NCI-H748 treated with DMSO at 0.1 percent for 48 hours (cell line): ENCODE results near the gene IGFL4.

Experiments used
- DNase-seq: peaks from one replicate; lab custom pipeline; 2025; lab: John Stamatoyannopoulos, UW

The IGFL4 gene

GRCh38 chr19:46020819-46021125 lies 20.0 kb downstream of the IGFL4 start:
- DNase-seq: no peak

GRCh38 chr19:46019270-46019669 lies 21.5 kb downstream of the IGFL4 start:
- no peak for DNase-seq

- no peak for DNase-seq
These were observed 22.0 kb downstream of the IGFL4 start for GRCh38 chr19:46018729-46019251.

- DNase-seq: no peak
These were observed 22.7 kb downstream of the IGFL4 start for GRCh38 chr19:46017874-46018675.

GRCh38 chr19:46017095-46017429 lies 23.7 kb downstream of the IGFL4 start:
- DNase-seq: no peak

- peak; percentile 84 for DNase-seq
These were observed 24.2 kb downstream of the IGFL4 start for GRCh38 chr19:46016426-46017094.

- peak; percentile 33 for DNase-seq
These were observed 24.9 kb downstream of the IGFL4 start for GRCh38 chr19:46015687-46016425.

- peak; percentile 92 for DNase-seq
These were observed 25.7 kb downstream of the IGFL4 start for GRCh38 chr19:46014941-46015686.

- DNase-seq: peak; percentile 37
These were observed 26.3 kb downstream of the IGFL4 start for GRCh38 chr19:46014534-46014933.

GRCh38 chr19:46009530-46010510 lies 31.0 kb downstream of the IGFL4 start:
- peak; percentile 63 for DNase-seq

- no peak for DNase-seq
These were observed 34.4 kb downstream of the IGFL4 start for GRCh38 chr19:46006411-46006810.

- DNase-seq: no peak
These were observed 38.0 kb downstream of the IGFL4 start for GRCh38 chr19:46002678-46003275.

GRCh38 chr19:46000491-46001246 lies 40.1 kb downstream of the IGFL4 start:
- DNase-seq: peak; percentile 68

- DNase-seq: peak; percentile 15
These were observed 41.1 kb downstream of the IGFL4 start for GRCh38 chr19:45999653-46000121.

- DNase-seq: no peak
These were observed 42.0 kb downstream of the IGFL4 start for GRCh38 chr19:45998834-45999233.

GRCh38 chr19:45996933-45997332 lies 43.9 kb downstream of the IGFL4 start:
- no peak for DNase-seq

GRCh38 chr19:45995715-45996385 lies 45.0 kb downstream of the IGFL4 start:
- DNase-seq: peak; percentile 59

GRCh38 chr19:45994998-45995714 lies 45.6 kb downstream of the IGFL4 start, which contains the start of gene CCDC61:
Gene CCDC61, plus strand, starts transcription at chr19:45995467. Its CDS starts 7,552 bp downstream, at chr19:46003019.
- peak; percentile 100 for DNase-seq
